GM19463 (cell line): ENCODE measurements around the gene SAMD14.

Source experiments
- ATAC-seq: cut with Tn5 transposase; IDR thresholded peaks from one replicate; pipeline ENCODE4 v1.9.1; 2021; ENCODE audit warnings: mild to moderate bottlenecking, moderate library complexity; ENCODE audit not compliant: unreplicated experiment

Gene SAMD14

DNA sequence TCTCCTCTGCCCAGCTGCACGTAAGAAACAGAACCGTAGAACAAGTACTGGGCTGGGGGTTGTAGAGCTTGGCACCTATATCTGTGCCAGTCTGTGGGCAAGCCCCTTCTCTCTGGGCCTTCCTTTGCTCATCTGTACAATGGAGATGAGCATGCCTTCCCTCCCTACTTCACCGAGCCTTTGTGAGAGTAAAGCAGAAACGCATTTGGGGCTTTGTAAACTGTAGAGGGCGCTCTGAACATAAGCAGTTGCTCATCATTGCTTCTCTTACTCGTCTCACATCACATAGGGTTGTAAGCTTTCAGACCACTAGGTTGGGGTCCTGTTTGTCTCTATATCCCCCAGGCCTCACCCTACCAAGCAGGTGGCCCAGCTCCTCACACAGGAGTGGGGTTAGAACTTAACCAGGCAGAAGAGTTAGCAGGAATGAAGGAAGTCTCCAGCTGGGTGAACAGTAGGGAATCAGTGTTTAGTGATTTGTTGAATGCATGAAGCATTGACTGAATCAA, 15.1 kb downstream of the SAMD14 start:
- no peak for ATAC-seq

DNA sequence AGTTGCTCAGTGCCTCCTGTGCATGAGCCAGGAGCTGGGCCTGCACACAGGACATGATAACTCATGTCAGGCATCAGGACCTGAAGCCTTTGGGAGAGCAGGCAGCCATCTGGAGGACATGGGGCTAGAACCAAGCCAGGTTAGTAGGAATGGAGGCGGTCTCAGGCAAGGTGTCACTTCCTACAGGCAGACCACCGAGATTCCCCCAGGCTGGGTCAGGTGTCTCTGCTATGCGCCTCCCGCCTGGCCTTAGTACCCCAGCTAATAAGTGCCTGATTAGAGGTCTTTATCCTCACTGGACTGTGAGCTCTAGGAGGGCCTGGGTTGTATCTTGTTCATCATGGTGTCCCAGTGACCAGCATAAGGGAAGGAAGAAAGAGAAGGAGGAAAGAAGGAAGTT, 15.6 kb downstream of the SAMD14 start:
- ATAC-seq: no peak

DNA sequence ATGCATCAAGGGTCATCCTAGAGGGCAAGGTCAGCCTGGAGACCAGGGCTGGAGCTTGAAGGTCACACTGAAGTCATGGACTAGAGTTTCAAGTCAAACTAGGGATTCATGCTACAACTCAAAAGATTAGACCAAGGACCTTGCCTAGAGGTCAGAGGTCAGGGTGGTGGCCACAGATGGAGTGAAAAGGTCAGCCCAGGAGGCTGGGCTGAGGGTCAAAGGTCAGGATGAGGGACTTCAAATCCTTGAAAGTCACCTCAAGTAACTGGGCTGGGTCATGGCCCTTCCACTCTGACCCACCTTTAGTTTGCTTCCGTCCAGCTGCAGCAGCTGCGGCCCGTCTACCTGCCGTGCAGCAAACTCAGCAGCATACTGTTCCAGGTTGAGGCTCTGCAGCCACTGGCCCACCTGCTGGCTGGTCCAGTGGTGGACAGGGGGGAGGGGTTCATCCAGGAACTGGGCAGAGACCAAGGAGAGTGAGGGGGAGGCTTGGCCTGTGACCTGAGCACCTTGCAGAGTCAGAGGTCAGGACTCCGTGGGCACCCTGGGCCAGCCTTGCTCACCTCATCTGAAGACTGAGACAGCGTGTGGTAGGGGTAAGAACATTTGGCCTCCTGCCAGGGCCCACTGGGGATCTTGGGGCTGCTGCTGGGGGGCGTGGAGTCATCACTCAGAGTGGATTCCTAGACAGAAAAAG, 16.2 kb downstream of the SAMD14 start:
- no peak for ATAC-seq

DNA sequence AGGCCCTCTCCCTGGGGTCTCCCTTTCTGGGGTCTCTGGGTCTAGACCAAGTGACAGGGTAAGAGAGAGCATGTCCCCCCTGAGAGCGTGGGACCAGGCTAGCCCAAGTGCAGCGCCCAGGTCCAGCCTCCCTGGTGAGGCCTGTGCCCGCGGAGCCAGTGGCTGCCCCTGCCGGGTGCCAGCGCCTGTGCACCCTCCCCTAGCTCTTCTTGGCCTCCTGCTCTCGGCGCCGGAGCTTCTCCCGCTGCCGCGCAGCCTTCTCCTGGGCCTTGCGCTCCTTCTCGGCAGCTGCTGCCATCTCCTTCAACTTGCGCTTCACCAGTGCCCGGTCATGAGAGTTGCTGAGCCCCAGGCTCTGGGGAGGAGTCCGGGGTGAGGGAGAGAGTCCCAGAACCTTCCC, 17.3 kb downstream of the SAMD14 start:
- no peak for ATAC-seq

DNA sequence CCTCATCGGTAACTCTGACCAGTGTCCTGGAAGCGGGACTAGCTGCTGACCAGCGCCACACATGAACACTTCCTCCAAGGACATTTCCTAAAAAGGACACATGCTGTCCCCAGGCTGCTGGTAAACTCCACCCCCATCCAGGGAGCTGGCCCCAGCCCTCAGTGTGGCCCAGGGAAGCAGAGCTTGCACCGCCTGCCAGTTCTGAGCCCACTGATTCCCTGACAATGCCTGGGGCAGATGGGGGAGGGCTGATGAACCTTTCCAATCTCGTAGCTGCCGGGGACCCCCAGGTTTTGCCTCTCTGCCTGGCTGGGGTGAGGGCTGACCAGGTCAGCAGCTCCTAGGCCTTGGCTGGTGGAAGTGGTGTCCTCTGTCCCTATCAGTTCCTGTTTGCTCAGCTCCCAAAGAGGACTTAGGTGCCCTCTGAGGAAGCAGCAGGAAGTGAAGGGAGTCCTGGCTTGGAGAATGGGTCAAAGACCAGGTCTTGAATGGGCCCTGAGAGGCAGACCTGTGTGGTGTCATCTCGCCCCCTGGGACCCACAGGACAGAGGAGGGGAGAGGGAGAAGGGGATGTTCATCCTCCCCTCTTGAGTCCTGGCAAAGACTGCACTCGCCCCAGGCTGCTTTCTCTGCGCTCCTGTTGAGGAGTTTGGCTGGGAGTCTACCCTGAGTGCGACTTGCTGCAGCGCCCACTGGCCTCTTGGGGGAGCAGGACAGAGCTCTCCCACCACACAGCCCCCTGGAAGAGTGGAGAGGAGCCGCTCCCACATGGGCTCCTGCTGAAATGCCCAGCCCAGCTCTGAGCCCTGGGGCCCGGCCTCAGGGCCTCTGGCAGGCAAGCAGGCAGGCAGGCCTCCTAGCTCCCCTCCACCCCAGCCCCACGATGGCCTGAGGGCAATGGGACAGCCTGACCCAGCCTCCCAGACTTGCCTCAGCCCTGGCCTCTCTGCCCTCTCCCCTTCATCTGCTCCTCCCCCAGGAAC, 18.0 kb downstream of the SAMD14 start:
- ATAC-seq: no peak

DNA sequence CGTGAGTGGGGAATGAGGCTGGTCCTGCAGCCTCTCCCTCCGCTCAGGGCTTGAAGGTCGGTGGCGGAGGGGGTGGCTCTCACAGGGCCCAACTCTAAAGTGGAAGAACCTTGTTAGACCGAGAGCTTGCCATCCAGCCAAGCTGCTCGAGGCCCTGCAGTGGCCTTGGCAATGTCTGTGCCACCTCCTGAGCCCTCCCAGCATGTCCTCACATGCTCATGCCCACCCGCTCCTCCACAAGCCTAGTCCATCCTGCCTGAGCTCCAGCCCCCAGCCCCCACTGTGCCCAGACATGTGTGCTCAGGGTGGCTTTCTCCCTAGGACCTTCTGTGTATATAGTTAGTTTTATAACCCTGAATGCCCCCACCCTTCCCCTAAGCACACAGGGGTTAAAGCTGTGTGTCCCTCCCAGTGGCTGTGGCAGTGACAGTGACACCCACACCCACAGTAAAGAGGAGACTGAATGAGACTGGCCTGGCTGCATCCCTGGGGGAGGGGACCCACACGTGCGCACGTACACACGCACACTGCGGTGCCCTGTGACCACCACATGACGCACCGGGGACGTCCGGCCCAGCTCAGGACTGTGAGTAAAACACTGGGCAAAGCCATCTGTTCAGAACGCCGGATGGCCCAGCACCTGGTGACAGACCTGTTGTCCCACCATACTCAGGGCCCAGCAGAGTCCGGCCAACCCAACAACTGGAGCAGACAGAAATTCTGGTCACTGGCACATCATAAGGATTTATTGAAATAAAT, 19.2 kb downstream of the SAMD14 start:
- ATAC-seq: no peak

DNA sequence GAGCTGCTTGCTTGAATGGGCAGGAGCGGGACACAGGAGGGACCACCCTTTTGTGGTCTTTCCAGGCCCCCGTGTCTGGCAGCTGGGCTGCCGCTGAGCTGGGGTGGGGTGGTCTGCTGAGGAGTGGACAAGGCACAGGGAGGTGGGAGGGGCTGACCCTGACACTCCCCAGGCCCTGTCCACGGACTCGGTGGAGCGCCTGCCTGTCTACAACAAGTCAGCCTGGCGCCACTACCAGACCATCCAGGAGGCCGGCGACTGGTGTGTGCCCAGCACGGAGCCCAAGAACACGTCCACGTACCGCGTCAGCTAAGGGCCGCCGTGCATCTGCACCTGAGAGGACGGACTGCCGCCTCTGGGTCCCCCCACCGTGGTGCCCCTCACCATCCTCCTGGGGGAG, 20.2 kb downstream of the SAMD14 start:
- ATAC-seq: no peak

DNA sequence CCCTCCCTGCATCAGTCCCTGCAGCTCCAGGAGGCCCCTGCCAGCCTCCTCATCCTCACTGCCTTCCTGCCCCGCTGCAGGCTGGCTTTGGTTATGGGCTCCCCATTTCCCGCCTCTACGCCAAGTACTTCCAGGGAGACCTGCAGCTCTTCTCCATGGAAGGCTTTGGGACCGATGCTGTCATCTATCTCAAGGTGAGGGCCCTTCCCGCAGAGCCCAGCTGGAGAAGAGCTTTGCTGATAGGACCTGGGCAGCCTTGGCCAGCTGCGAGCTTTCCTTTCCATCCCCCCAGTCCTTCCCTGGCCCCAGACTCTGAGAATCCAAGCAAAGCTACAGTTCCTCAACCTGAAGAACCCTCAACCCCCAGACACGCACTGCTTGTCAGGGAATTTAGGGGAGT, 20.8 kb downstream of the SAMD14 start:
- no peak for ATAC-seq

DNA sequence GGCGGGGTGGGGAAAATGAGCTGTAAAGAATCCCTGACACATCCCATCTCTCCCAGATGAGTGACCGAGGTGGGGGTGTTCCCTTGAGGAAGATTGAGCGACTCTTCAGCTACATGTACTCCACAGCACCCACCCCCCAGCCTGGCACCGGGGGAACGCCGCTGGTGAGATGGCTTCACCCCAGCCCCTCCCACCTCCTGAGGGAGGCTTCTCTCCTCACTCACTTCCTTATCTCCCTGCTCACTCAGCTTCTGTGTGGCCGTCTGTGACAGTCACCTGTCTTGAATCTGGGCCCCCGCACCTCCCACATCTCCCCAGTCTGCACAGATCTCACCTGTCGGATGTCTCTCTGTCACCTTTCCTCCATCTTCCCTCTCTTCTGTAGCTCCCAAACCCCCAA, 21.4 kb downstream of the SAMD14 start:
- ATAC-seq: no peak

DNA sequence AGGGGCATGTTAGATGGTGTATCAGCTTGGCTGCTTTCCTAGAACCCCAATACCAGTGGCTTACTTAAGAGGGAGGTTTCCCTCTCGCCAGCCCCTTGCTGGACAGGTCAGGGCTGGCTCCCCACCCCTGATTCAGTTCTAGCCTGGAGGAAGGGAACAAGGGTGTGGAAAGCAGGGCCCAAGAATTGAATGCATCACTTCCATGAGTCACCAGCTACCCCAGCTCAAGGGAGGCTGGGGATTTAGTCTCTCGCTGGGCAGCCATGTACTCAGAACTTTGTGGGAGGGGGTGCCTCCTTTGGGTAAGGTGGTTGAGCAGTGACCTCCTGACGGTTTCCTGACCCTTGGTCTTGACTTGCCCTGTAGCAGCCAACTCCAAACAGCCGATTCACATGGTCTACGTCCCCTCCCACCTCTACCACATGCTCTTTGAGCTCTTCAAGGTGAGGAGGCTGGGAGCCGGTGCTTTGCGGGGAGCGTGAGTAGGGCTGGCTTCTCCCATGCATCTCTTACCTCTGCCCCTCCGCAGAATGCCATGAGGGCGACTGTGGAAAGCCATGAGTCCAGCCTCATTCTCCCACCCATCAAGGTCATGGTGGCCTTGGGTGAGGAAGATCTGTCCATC, 22.1 kb downstream of the SAMD14 start:
- ATAC-seq: no peak

DNA sequence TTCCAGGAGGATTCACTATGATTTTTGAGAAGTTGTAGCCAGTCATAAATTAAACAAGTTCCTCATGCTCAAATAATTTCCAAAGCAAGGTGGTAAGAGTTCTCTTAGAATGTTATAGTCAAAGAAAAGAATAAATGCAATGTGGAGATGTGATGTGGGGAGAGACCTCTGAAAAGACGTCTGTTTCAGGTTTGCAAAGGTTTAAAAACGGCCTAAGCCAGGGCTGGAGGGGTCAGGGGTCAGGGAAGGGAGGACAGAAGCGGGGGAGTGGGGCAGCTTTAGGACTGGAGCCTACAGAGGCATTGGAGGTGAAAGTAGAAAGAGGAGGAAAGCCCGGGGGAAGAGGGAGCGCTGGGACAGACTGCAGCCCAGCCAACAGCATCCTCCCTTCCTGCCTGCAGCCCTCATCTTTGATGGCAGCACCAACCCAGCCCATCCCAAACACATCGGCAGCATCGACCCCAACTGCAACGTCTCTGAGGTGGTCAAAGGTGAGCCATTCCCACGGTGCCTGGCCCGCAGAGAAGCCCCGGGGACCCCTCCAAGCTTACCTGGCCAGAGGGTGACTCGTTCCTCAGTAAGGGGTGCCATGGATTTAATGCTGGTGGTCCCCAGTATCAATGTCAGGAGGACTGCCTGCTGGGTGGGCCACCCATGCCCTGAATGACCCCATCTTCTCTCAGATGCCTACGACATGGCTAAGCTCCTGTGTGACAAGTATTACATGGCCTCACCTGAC, 23.4 kb downstream of the SAMD14 start:
- ATAC-seq: no peak

DNA sequence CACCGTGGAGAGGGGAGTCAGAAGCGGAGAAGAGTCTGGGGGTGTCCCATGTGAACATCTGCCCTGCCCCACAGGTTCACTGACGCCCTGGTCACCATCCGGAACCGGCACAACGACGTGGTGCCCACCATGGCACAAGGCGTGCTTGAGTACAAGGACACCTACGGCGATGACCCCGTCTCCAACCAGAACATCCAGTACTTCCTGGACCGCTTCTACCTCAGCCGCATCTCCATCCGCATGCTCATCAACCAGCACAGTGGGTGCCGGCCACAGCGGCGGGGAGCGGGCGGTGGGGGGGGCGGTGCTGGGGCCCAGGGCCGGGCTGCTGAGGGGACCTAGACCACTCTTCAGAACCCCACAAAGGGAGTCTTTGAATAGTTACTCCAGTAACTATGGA, 24.1 kb downstream of the SAMD14 start:
- ATAC-seq: no peak

DNA sequence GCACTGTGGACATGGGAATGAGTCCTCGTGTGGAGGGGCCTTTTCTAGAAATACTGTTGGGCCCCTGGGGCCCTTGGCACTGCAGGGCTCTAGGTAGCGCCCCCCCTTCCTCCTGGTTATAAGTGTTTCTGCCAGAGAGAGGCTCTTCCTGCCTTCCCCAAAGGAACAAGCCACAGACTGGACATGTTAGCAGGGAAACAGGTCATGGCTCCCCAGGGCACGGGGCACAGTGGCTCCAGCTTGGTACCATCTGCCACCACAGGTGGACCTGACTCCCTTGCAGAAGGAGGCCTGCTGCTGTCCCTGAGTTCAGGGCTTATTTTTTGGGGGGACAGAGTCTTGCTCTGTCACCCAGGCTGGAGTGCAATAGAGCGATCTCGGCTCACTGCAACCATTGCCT, 26.0 kb downstream of the SAMD14 start:
- ATAC-seq: no peak

DNA sequence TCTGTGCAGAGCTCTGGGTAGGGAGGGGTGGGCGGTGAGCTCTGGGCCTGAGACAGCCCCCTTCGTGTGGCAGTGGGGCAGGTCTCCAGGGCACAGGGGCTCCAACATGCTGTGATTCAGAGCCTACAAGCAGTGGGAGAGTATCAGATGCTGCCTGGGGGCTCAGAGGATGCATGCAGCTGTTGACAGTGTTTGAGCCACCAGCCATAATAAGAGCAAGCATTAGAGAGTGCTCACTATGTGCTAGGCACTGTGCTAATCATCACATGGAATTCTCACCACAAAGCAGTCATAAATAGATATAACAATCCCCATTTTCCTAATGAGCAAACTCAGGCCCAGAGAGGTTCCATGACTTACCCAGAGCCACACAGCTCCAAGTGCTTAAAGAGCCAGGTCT, 26.7 kb downstream of the SAMD14 start:
- no peak for ATAC-seq

DNA sequence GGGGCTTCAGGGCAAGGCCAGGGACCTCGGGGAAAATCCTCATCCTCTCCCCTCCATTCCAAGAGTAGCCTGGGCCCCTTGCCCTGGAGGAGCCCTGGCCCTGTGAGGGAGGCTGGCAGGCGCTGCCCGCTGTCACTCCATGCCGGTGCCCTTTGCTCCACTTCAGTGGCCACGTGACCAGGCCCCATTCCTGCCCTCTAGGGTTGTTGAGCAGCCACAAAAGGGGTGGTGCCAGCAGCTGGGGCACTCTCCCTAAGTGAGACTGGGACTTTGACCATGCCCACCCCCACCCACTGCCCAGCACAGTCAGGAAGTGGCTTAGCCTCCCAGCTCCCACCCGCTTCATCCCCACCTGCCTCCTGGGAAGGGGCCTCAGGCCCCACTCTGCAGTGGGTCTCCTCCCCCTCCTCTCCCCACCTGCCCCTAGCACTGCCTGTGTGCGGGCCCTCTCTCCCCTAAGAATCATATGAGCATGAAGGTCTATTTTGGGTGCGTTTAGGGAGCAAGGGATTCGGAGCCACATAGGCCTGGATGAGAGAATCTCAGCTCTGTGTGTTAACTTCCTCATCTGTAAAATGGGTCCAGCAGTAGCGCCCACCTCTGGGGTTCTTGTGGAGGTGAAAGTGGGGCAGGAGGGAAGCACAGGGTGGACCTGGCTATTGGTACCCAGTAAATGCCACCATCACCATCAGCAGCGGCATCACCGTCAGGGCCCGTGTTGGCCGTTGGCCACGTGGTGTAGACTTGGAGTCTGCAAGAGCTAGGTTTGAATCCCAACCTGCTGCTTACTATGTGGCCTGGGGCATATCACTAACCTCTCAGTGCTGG, 27.6 kb downstream of the SAMD14 start:
- no peak for ATAC-seq

DNA sequence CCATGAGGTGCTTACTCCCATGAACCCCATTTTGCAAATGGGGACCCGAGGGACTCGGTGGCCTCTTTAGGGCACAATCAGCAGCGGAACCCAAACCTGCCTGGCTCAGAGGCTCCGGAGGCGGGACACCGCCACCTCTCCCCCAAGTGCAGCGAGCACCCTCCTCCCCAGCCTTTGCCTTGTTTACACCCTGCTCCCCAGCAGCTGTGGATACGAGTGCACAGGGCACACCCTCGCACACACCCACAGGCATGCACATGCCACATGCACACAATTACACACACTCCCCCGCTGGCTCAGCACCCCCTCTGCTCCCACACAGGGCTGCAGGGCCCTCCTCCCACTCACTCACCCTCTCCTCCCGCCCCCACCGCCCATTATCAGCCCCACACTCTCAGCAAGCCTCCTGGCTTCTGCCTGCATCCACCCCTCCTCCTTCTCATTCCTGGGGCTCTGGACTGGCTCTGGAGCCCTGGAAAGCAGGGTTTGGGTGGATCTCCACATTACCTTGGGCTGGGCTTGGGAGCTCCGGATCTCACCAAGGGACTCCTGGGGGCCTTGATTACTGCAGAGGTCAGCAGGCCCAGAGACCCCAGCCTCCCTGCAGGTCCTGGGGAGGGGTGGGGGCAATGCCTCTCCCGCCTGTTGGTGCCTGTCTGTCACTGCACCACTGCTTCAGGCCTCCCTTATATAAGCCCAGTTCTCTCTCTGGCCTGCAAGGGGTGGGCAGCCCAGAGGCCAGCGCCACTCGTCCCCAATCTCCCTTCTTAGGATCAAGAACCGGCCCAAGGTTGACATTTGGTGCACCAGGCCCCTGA, 28.4 kb downstream of the SAMD14 start:
- ATAC-seq: no peak

DNA sequence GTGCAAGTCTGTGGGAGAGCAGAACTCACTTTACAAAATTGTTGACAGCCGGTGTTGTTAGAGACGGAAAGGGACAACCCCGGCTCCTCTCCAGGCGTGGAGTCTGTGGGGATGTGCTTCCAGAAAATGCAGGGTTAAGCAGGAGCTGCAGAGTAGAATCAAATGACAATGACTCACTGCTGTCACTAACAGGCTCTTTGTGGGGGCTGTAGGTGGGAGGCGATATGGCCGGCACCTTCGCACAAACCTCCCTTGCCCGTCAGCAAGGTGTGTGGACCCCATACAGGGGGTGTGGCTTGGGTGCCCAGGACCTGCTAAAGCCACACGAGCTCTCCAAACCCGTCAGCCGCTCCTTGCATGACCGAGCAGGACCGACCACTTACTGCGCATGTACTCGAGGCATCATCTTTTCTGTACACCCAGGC, 29.0 kb downstream of the SAMD14 start:
- ATAC-seq: no peak

DNA sequence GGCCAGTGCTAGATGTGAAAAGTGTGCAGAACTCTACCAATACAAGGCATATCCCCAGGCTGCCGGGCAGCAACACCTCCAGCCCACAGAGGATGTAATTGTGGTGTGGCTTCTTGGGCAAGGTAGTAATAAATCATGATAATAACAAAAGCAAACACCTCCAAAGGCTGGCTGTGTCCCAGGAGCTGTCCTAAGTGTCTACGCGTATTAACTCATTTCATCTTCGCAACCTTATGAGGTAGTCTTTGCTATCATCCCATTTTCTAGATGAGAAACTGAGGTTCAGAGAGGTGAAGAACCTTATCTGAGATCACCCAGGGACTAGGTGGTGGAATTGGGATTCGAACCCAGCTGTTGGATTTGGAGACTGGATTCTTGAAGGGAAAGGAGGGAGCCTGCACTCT, 29.5 kb downstream of the SAMD14 start:
- no peak for ATAC-seq
